ENCODE measurements around the gene SPDYE2B.
"Not testable (repeated sequence)": the region's sequence is repeated elsewhere in the genome, so short reads cannot be mapped to it uniquely, and the experiment has no call there.

SPDYE2B gene

GRCh38 chr7:102649924-102650323 lies at the start of gene SPDYE2B:
SPDYE2B (plus strand) TSS chr7:102650319; CDS start chr7:102652349, 2,030 bp downstream.
- DNase-seq = not testable (repeated sequence)

GRCh38 chr7:102602317-102602716 lies 47.8 kb upstream of the SPDYE2B start:
- DNase-seq = not testable (repeated sequence)

GRCh38 chr7:102604431-102605145 lies 45.5 kb upstream of the SPDYE2B start:
- DNase-seq = not testable (repeated sequence)

GRCh38 chr7:102606848-102607247 lies 43.3 kb upstream of the SPDYE2B start:
- DNase-seq = not testable (repeated sequence)

GRCh38 chr7:102609734-102610133 lies 40.4 kb upstream of the SPDYE2B start:
- peak; percentile 47 for DNase-seq

GRCh38 chr7:102610441-102610840 lies 39.7 kb upstream of the SPDYE2B start:
- peak; percentile 46 for DNase-seq

- not testable (repeated sequence) for DNase-seq
Observed at GRCh38 chr7:102611013-102611674, 39.0 kb upstream of the SPDYE2B start.

- peak; percentile 63 for DNase-seq
Observed at GRCh38 chr7:102611675-102612325, 38.3 kb upstream of the SPDYE2B start.

- DNase-seq = peak; percentile 59
Observed at GRCh38 chr7:102613575-102614345, 36.4 kb upstream of the SPDYE2B start.

- DNase-seq = not testable (repeated sequence)
Observed at GRCh38 chr7:102614346-102614697, 35.8 kb upstream of the SPDYE2B start.

GRCh38 chr7:102614873-102615272 lies 35.2 kb upstream of the SPDYE2B start:
- DNase-seq = not testable (repeated sequence)

GRCh38 chr7:102615930-102616329 lies 34.2 kb upstream of the SPDYE2B start:
- not testable (repeated sequence) for DNase-seq

- peak; percentile 82 for DNase-seq
Observed at GRCh38 chr7:102616507-102617125, 33.5 kb upstream of the SPDYE2B start, which contains the start of gene RASA4. RASA4 (minus strand) TSS chr7:102616756; CDS start chr7:102616689, 67 bp downstream.

GRCh38 chr7:102618122-102618521 lies 32.0 kb upstream of the SPDYE2B start:
- peak; percentile 42 for DNase-seq

GRCh38 chr7:102627271-102627904 lies 22.7 kb upstream of the SPDYE2B start:
- DNase-seq = not testable (repeated sequence)

- peak; percentile 33 for DNase-seq
Observed at GRCh38 chr7:102630622-102631021, 19.5 kb upstream of the SPDYE2B start.

- DNase-seq = not testable (repeated sequence)
Observed at GRCh38 chr7:102634299-102634698, 15.8 kb upstream of the SPDYE2B start.

- not testable (repeated sequence) for DNase-seq
Observed at GRCh38 chr7:102635354-102635753, 14.8 kb upstream of the SPDYE2B start.

- DNase-seq = peak; percentile 61
Observed at GRCh38 chr7:102636956-102637355, 13.2 kb upstream of the SPDYE2B start.

- not testable (repeated sequence) for DNase-seq
Observed at GRCh38 chr7:102638848-102639247, 11.3 kb upstream of the SPDYE2B start.

GRCh38 chr7:102642691-102643090 lies 7.4 kb upstream of the SPDYE2B start, which contains the start of gene UPK3BL1:
UPK3BL1 (minus strand) TSS chr7:102642791; CDS start chr7:102642741, 50 bp downstream.
- not testable (repeated sequence) for DNase-seq

GRCh38 chr7:102643404-102643803 lies 6.7 kb upstream of the SPDYE2B start:
- not testable (repeated sequence) for DNase-seq

All from activated effector memory CD4-positive, alpha-beta T cell treated with anti-CD3 and anti-CD28 coated beads, Interleukin-2, amount 50 U/mL, for 16 hours (primary cell).